NCI-H1436 treated with DMSO at 0.1 percent for 48 hours (cell line): Measurements from ENCODE around the gene DAPK2.

Experiments used
- DNase-seq: peaks from one replicate; lab custom pipeline; 2025; lab: John Stamatoyannopoulos, UW

Gene DAPK2

DNA sequence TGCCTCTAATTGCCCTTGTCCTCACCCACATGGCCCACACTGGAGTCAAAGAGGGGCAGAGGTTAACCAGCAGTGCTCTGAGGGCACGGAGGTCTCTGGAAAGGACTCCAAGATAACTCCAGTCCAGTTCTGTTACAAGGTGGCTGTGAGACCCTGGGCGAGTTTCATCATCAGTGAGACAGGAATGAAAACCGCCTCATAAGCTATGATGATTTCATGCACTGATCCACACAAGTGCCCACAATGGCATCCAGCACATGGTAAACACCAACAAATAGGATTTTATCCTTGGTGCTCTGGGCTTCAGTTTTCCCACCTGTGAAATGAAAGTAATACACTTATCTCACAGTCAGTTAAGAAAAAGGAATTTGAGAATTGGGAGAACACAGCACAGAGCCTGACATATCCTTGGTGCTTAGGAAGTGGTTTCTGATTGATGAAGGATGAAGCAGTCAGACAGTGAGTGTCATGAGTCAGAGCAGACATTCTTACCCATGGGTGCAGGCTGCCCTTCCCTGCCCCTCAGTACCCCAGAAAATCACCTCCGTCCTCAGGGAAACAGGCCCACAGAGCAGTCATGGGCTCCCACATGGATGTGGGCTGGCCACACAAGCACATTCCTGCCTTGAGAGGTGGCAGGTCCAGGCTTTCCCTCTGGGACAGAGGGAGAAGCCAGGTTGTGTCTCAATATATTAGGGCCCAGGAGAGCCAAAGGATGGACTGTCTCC is 48.4 kb downstream of the DAPK2 start:
- no peak for DNase-seq

DNA sequence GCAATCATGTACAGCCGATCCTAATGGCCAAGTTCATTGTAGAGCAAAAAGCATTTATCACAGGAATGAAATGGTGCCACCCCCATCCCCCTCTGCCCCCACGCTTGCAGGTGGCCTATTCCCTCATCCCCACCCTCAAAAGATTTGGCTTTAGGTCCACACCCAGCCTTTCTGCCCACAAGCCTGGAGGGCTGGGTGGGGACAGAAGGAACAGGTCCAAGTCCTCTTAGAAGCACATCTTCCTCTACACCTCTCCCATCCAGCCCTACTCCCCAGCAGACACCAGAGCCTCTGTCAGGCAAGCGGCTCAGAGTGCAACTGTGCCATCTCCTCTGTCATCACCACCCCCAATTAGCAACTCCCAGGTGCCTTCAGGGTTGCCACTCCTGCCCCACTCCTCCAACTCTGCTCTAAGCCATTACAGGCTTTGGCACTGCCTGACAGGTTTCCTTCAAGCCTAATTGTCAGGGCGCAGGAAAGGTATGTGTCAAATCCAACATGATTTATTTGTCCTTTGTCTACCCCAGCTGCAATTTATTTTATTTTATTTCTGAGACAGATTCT is 49.4 kb downstream of the DAPK2 start:
- DNase-seq: no peak

DNA sequence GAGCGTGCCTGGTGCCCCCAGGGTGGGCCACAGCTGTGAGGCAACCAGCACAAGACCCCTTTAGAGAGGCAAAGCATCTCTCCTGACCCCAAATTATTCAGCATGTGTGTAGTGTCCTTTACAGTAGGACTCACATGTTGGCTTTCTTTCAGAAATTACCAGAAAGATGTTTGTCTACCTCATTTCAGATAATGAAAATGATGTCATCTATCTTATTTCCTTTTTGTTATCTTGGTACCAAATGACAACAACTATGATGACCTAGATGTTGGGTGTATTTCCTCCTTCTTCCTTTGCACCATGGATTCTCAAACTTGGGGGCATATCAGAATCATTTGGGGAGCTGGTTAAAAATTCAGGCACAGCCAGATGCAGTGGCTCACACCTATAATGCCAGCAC is 50.5 kb downstream of the DAPK2 start:
- no peak for DNase-seq

DNA sequence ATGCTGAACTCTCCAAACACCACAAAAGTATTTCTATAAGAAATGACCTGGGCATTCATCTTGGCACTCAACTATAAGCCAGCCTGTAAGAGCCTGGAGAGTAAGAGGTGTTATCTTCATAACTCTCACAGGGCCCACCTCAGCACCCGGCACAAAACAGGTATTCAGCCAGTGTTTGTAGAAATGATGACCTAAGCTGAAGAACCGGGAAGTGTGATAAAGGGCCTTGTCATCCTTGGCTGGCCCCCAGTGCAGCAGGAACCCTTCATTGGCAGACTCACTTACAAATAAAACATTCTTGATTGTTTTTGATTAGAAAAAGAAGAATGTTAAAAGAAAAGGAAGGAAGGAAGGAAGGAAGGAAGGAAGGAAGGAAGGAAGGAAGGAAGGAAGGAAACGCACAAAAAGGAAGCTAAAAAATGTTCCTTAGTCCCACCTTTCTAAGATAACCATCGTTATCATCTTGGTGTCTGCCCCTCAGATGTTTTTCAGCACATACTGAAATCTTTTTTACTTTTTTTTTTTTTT is 52.1 kb downstream of the DAPK2 start:
- DNase-seq: no peak

DNA sequence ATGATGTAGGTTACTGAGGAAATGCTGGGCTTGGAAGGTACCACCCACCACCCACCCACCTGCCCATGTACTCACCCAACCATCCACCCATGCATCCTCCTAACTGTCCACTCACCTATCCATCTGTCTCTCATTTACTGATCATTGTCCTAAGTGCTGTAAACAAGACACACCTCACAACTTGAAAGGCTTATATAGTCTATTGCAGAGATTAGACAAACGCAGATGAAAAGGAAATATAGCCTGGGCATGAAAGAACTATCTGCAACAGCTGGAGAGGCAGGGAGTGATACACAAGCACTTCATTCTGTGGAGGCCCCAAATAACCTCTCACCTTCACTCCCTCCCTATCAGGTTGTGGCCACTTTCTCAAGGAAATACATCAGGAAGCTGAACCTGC is 54.0 kb downstream of the DAPK2 start:
- no peak for DNase-seq

DNA sequence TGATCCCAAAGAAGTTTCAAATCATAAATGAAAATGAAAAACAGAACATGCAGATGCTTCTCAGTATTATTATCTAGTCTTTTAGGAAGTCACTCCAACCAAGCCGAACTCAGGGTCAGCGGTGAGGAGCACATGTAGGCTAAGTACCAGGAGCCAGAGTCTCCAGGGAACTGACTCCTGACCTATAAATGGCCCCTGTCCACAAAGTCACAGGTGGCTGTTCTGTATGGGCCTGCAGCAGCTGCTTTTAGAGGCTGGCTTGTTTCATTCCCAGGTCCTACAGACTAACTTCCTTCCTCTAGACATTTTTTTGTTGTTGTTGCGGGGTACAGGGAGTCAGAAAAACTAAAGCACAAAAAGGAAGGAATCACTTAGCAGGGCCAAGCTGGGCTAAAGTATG is 54.6 kb downstream of the DAPK2 start:
- DNase-seq: no peak

DNA sequence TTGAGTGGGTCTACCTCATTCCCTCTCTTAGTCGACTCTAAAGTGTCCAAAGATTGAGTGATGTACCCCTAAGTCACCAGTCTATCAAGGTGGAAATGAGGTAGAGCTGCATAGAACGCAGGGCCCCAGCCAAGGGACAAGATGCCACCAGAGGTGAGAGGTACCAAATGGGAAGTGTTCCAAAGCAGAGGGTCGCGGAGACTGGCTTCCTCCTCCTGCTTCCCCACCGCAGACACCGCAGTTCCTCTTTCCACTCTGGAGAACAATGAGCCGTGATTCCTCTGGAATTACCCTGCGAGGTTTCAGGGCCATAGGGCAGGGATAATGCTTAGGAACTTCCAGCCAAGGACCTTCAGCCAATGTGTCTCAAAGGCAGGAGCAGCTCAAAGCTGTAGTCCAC is 55.8 kb downstream of the DAPK2 start:
- no peak for DNase-seq

DNA sequence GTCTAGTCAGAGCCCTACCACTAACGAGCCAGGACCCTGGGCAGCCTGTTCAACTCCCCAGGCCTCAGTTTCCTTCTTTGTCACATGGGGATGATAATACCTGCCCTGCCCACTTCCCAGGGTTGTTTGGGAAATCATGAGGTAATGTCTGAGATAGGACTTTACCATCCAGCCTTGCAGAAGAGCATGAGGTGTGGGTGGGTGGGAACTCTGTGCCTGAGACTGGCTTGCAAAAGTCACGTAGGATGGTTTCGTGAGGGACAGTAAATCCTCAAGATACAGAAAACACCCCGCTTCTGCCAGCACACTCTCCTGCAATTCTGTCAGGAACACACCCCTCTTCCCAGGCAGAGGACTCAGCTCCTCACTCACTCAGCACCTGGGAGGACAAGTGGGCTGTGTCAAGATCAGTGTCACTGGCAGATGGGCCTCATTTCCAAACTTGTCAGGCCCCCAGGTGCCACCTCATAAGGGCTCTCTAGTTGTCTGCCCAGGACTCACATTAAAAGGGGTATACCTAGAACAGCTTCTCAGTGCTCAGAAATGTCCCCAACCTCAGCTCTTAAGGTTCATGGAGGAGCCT is 58.4 kb downstream of the DAPK2 start:
- DNase-seq: no peak

DNA sequence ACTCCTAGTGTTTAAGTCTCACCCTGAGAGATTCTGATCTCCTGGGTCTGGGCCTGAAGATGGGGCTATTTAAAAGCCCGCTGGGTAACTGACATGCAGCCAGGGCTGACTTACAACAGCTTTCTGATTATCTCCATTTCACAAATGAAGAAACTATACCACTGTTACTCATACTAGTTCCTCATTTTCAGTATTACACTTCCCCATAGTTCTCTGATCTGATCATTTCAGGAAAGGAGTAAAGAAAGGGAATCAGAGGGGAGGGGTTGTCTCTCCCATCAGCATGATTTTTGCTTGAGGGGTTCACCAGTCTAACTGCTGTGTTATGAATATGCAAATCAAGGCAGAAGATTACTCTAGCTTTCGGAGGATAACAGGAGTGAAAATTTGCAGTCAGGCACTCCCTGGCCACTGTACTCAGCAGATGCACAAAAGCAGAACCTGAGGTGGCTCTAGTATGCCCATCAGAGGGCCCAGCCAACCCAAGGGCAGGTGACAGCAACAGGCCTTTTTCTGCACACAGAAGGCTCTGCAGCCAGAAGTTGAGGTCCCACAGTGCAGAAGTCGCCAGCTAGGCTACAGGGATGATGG is 59.4 kb downstream of the DAPK2 start:
- no peak for DNase-seq

DNA sequence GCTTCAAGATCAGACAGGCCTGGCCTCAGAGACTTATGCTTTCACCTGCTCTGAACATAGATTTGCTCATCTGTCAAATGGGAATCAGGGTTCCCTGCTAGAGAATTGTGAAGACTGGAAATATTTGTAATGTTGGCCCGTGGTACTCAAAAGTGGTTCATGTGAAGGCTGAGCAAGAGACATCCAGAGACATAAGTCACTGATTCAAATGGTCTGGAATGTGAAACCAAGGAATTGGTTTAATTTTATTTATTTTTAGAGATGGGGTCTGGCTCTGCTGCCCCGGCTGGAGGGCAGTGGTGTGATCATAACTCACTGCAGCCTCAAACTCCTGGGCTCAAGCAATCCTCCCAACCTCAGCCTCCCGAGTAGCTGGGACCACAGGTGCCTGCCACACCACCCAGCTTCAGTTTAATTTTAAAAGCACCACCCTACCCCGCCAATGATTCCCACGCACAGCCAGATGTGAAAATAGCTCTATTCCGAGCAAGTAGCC is 60.1 kb downstream of the DAPK2 start:
- no peak for DNase-seq

DNA sequence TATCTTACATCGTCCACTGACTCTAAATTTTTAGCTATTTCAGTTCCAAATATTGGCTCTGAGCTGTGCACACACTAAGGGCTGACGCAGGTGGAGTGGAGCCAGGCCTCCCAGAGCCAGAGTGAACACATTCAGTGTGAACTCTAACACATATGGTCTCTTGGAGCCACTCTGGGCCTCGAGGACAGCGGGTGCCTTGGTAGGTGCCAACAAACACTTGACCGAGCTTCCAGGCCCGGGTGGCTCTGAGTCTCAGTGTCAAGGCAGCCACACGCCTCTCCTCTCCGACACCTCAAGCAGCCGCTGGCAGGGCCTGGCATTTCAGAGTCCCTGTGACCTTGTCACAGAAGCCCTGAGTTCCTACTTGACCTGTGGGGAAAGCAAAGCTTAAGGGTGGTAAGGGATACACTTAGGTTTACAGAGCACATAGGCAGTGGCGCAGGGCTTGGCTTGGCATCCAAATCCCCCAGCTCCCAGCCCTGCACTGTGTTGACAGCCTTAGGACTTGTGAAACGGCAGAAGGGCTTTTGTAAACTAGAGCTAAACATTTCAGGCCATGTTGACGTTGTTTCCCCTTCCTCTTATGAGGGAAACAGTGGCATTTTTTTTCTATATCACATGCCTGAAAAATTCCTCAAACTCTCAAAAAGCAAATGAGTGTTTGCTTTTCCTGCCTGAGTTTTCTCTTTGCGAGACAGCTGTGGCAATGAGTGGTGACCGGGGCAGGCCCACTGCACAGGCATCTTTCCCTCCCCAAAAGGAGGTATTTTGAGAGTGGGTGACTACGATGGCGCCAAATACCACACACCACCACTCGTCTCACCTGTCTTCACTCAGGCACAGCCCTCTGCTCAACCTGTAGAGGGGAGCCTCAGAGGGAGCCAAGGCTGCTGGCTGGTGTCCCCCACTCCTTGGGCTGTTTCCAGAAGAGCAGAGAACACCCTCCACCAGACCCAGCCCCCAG is 60.8 kb downstream of the DAPK2 start:
- DNase-seq: no peak

DNA sequence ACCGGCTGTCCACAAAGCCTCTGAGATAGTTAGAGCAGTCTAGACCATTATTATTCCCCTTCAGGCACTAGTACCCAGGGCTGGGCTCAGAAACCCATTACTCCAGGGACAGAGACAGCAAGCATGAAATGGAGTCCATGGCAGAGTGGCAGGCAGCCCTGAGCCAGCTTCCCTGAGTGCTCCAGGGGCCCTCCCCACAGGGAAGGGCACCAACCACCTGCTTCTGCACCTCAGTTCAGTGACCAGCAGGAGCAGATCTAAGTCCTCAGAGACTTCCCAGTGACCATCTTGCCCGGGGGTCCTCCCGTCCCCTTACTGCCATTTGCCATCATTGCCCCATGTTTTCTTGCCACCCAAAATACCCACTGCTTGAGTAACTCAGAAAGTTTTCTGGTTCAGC is 62.0 kb downstream of the DAPK2 start:
- DNase-seq: no peak

DNA sequence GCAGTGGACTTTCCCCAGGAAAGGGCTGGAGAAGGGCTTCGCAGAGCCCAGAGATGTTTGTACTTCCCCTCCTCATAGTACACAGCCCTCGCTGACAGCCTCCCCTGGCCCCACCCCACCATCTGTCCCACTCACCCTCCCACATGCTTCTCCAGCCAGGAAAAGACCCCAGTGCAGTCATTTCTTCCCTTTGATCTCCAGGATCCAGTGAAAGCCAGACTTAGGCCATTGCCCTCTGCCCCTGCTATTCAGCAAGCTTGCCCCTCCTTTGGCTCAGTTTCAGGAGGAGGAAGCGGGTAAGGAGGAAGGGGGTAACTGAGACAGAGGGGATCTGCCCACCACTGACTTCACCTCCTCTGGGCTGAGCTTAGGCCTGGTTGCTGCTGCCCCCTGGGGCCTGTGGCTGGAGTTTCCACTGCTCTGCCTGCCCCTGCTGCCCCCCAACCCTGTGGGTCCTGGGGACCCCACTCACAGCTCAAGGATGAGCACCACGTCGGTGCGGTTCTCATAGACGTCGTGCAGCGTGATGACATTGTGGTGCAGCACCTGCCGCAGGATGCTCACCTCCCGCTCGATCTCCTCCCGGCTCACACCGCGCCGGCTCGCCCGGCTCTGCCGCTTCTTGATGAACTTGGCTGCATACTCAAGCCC is 63.1 kb downstream of the DAPK2 start:
- no peak for DNase-seq

DNA sequence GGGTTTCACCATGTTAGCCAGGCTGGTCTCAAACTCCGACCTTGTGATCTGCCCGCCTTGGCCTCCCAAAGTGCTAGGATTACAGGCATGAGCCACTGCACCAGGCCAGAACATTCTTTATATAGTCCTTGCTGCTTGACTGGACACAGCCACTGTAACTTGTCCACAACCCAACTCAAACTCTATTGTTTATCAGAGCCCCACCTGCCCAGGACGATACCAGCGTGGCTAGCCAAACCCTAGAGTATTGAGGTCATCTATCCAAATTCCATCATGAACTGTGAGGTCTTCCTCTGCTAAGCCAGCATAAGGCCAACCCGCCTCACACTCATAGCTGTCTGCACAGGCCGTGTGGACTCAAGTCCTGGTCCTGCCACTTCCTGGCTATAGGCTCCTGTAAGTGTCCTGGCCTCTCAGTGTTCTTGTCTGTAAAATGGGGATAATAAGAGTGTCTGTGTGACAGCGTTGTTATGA is 63.9 kb downstream of the DAPK2 start:
- DNase-seq: no peak

DNA sequence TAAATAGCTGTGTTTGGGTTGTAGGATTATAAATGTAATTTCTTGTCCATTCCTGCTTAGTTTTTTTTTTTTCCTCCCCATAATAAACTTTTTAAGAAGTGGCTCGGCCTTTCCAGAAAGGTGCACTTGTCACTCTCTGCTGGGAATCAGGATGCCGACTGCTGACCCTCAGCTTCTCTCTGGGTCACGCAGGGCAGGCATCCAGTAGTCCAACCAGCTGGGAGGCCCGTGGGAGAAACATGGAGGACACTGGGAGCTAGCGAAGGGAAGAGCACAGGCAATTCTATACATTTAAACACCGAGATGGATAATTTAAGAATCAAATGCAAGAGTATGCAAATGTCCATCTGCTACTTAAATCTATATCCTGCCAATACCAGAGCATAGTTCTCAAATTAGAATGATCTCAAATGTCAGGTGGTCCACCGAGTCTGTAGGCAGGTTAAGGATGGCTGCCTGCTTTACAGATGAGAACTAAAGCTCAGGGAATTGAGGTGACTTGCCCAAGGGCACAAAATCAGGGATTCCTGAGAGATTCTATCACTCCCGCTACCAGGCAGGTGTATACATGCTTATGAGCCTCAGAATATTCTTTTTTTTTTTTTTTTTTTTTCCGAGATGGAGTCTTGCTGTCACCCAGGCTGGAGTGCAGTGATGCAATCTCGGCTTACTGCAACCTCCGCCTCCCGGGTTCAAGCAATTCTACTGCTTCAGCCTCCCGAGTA is 64.5 kb downstream of the DAPK2 start:
- DNase-seq: no peak

DNA sequence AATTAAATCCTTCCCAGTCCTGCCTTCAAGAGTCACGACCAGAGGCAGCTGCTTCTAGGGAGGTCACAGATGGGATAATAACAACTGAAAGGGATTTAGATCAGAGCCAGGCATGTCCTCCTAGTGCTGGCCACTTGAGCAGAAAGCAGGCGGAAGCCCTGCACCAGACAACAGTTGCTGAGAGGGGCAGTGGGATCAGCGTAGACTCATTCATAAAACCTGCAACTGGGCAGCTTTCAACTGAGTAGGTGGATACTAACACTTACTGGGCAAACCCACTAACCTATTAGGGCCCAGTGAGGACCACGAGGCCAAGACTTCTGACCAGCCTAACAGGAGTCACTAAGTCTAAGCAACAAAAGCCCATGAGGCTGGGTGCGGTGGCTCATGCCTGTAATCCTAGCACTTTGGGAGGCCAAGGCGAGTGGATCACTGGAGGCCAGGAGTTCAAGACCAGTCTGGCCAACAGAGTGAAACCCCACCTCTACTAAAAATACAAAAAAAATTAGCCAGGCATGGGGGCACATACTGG is 67.0 kb downstream of the DAPK2 start:
- no peak for DNase-seq

DNA sequence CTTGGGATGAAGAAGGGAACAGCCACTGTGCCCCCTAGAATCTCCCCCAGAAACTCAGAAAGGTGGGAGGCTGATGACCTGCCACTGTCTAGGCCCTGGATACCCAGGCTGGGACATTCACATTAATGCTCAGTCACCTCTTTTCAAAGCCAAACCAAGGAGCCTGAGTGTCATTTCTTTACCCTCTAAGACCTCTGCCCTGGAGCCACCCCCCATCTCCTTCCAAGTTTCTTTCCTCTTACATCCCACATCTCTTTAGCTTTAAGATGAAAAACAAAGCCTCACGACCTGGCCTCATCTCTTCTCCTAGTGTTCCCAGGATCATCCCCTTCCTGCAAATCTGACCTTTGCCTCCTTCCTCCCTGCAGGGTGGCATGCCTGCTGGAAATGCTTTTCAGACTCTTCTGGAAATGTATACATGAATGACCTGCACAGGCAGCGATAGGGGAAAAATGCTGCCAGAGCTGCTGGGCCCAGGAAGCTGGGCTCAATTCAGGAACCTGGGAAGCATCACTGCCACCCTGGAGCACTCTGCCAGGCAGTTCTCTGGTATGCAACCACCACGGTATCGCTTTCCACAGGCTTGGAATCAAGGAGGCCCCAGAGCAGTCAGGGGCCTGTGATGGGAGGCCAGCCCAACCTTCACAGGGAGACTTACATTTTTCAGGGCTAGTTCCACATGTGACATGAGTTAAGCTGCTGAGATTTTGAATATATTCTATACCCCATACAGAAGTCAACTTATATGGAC is 67.6 kb downstream of the DAPK2 start:
- no peak for DNase-seq

DNA sequence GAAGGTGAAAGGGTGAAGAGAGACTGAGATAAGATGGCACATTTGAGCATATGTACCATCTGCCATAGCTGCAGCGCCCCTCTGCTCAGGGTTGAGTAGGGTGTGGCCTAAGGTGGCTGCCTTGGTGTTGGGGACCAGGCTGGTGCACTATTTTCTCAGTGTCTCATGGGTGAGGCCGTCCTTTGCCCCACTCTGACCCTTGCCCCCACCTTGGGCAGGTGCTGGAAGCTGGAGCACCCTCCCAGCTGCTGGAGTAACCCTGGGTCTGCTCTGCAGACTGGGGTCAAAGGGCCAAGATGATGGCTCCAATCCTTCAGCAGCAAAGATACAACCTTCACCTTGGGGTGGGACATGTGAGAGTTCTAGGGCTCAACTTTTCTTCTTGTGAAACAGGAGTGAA is 69.2 kb downstream of the DAPK2 start:
- no peak for DNase-seq

DNA sequence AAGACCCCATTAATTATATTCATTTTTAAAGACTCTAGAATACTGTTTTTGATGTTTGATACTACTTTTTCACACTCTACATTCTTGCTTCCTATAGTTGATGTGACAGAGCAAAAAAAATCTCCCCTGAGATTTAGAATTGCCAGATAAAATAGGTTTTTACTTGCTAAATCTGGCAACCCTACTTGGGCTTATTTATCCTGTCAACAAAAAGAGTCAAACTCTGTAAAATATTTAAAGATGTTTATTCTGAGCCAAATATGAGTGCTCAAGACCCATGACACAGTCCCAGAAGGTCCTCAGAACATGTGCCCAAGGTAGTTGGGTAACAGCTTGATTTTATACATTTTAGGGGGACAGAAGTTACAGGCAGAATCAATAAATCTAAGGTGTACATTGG is 72.3 kb downstream of the DAPK2 start:
- DNase-seq: no peak
